Endothelial cell (in vitro differentiated cells): Measurements from ENCODE around the gene FIBP. TPM values are rescaled to one million over a fixed set of nuclear protein-coding genes. Genes with fewer than 3 reads are reported as not detected.
A peak's percentile ranks its signal among the peaks of the same experiment; 100 is the strongest.

Source experiments
- DNase-seq: peaks from one replicate; pipeline ENCODE4 v3.0.0; 2021; ENCODE audit warnings: low spot score
- H3K27ac Mint-ChIP-seq: one replicate; pipeline ENCODE4 v1.8.0; 2021; ENCODE audit warnings: mixed read lengths, inconsistent platforms; ENCODE audit not compliant: unreplicated experiment
- H3K27me3 Mint-ChIP-seq: one replicate; pipeline ENCODE4 v1.8.0; 2021; ENCODE audit warnings: mild to moderate bottlenecking, moderate library complexity, mixed read lengths, inconsistent platforms; ENCODE audit not compliant: unreplicated experiment
- H3K36me3 Mint-ChIP-seq: one replicate; pipeline ENCODE4 v1.8.0; 2021; ENCODE audit warnings: mild to moderate bottlenecking, low read depth, mixed read lengths, inconsistent platforms; ENCODE audit not compliant: unreplicated experiment
- H3K4me1 Mint-ChIP-seq: one replicate; pipeline ENCODE4 v1.8.0; 2021; ENCODE audit warnings: mild to moderate bottlenecking, mixed read lengths, inconsistent platforms; ENCODE audit not compliant: unreplicated experiment
- H3K4me3 Mint-ChIP-seq: one replicate; pipeline ENCODE4 v1.8.0; 2021; ENCODE audit warnings: mild to moderate bottlenecking, mixed read lengths, inconsistent platforms; ENCODE audit not compliant: unreplicated experiment
- H3K9me3 Mint-ChIP-seq: one replicate; pipeline ENCODE4 v1.8.0; 2021; ENCODE audit warnings: mixed read lengths, inconsistent platforms; ENCODE audit not compliant: unreplicated experiment
- CTCF ChIP-seq: fragments of 200-600 bp; sonication (generic); IDR thresholded peaks from one replicate; pipeline ENCODE4 v1.5.0; 2021; ENCODE audit warnings: antibody characterized with exemption; ENCODE audit not compliant: unreplicated experiment
- total RNA-seq: library from RNA; stranded (reverse); fragmentation: NEBNext Ultra II Directional; extraction: Animal tissue kit (Norgen Biotek cat#: 25700); gene quantifications from one replicate; pipeline ENCODE4 v1.2.1, GENCODE V29; 2021; ENCODE audit not compliant: unreplicated experiment

Gene FIBP
- total RNA-seq, 1 donor from 2014 or later = 75.6 TPM

GRCh38 chr11:65866509-65867283, 21.6 kb downstream of the FIBP start:
- H3K27ac Mint-ChIP-seq = peak overlapping the region; percentile 57

GRCh38 chr11:65865550-65866172, 22.6 kb downstream of the FIBP start:
- no peak overlapping the region for H3K4me3 Mint-ChIP-seq
- H3K4me1 Mint-ChIP-seq = peaks cover 36% of the 10 kb centered on the region
- DNase-seq = no peak
- no peak overlapping the region for H3K27ac Mint-ChIP-seq
- H3K27me3 Mint-ChIP-seq = peaks cover 21% of the 10 kb centered on the region
- no peaks in the 10 kb centered on the region for H3K9me3 Mint-ChIP-seq
- no peak for TF ChIP-seq CTCF
- H3K36me3 Mint-ChIP-seq = peaks cover 35% of the 10 kb centered on the region

More at GRCh38 chr11:65866509-65867283, 21.6 kb downstream of the FIBP start:
- Mint-ChIP-seq H3K4me1 (peaks cover 41% of the 10 kb centered on the region), H3K4me3 (peak overlapping the region; percentile 79), H3K36me3 (peaks cover 31% of the 10 kb centered on the region), H3K9me3 (no peaks in the 10 kb centered on the region), H3K27me3 (peaks cover 25% of the 10 kb centered on the region)
- no peak for TF ChIP-seq CTCF
- DNase-seq = no peak

GRCh38 chr11:65864706-65865471, 23.4 kb downstream of the FIBP start:
- no peak for TF ChIP-seq CTCF
- Mint-ChIP-seq H3K36me3 (peaks cover 35% of the 10 kb centered on the region), H3K4me3 (no peak overlapping the region), H3K4me1 (peaks cover 34% of the 10 kb centered on the region), H3K9me3 (no peaks in the 10 kb centered on the region), H3K27ac (no peak overlapping the region), H3K27me3 (peaks cover 24% of the 10 kb centered on the region)
- DNase-seq = no peak

- H3K27ac Mint-ChIP-seq = no peak overlapping the region
- no peaks in the 10 kb centered on the region for H3K9me3 Mint-ChIP-seq
- H3K4me1 Mint-ChIP-seq = peaks cover 29% of the 10 kb centered on the region
- H3K27me3 Mint-ChIP-seq = peaks cover 21% of the 10 kb centered on the region
- no peak for DNase-seq
- H3K4me3 Mint-ChIP-seq = no peak overlapping the region
- H3K36me3 Mint-ChIP-seq = peaks cover 32% of the 10 kb centered on the region
- no peak for TF ChIP-seq CTCF
Observed at GRCh38 chr11:65863889-65864705, 24.2 kb downstream of the FIBP start.
